Endometrium (tissue), 2 donors: ENCODE data around the gene FAM98A.

ENCODE experiments used
- FAIRE-seq: peaks from 2 replicates; lab custom pipeline; 2012; peaks lifted over from hg19 to GRCh38; lab: Jason Lieb, UNC
- donor health status: control.
- donor health status: control.

The FAM98A gene

GRCh38 chr2:33597026-33597425 lies 2.1 kb downstream of the FAM98A start:
- FAIRE-seq = no peak

- FAIRE-seq = no peak
These were observed 3.7 kb downstream of the FAM98A start for GRCh38 chr2:33595385-33595784.

- FAIRE-seq = peak; percentile 92
These were observed 9.7 kb downstream of the FAM98A start for GRCh38 chr2:33589444-33589843.

- no peak for FAIRE-seq
These were observed 10.9 kb downstream of the FAM98A start for GRCh38 chr2:33588232-33588631.

- no peak for FAIRE-seq
These were observed 12.3 kb downstream of the FAM98A start for GRCh38 chr2:33586766-33587165.

- peak; percentile 96 for FAIRE-seq
These were observed 15.7 kb downstream of the FAM98A start for GRCh38 chr2:33583194-33583938.

- no peak for FAIRE-seq
These were observed 17.2 kb downstream of the FAM98A start for GRCh38 chr2:33581872-33582271.

- no peak for FAIRE-seq
These were observed 19.9 kb downstream of the FAM98A start for GRCh38 chr2:33579227-33579626.

GRCh38 chr2:33577668-33578067 lies 21.4 kb downstream of the FAM98A start:
- FAIRE-seq = no peak

GRCh38 chr2:33577084-33577483 lies 22.0 kb downstream of the FAM98A start:
- no peak for FAIRE-seq

GRCh38 chr2:33573657-33574056 lies 25.4 kb downstream of the FAM98A start:
- no peak for FAIRE-seq

- FAIRE-seq = no peak
These were observed 28.4 kb downstream of the FAM98A start for GRCh38 chr2:33570681-33571080.

GRCh38 chr2:33561872-33562271 lies 37.2 kb downstream of the FAM98A start:
- no peak for FAIRE-seq

GRCh38 chr2:33560017-33560416 lies 39.1 kb downstream of the FAM98A start:
- no peak for FAIRE-seq

- FAIRE-seq = no peak
These were observed 39.8 kb downstream of the FAM98A start for GRCh38 chr2:33559328-33559727.

GRCh38 chr2:33555681-33556080 lies 43.4 kb downstream of the FAM98A start:
- no peak for FAIRE-seq

GRCh38 chr2:33552758-33553461 lies 46.2 kb downstream of the FAM98A start:
- FAIRE-seq = no peak

- no peak for FAIRE-seq
These were observed 48.9 kb downstream of the FAM98A start for GRCh38 chr2:33550206-33550605.

GRCh38 chr2:33541243-33541642 lies 57.9 kb downstream of the FAM98A start:
- FAIRE-seq = no peak

- FAIRE-seq = no peak
These were observed 63.7 kb downstream of the FAM98A start for GRCh38 chr2:33535421-33535820.
